ENCODE measurements around the gene MRPL57. TPM values are rescaled to one million over a fixed set of nuclear protein-coding genes. Genes with fewer than 3 reads are reported as not detected.
"Not testable (repeated sequence)": the region's sequence is repeated elsewhere in the genome, so short reads cannot be mapped to it uniquely, and the experiment has no call there.

The MRPL57 gene
- polyA plus RNA-seq (2012; ENCODE audit: missing spikeins), result 11.8 TPM

DNA sequence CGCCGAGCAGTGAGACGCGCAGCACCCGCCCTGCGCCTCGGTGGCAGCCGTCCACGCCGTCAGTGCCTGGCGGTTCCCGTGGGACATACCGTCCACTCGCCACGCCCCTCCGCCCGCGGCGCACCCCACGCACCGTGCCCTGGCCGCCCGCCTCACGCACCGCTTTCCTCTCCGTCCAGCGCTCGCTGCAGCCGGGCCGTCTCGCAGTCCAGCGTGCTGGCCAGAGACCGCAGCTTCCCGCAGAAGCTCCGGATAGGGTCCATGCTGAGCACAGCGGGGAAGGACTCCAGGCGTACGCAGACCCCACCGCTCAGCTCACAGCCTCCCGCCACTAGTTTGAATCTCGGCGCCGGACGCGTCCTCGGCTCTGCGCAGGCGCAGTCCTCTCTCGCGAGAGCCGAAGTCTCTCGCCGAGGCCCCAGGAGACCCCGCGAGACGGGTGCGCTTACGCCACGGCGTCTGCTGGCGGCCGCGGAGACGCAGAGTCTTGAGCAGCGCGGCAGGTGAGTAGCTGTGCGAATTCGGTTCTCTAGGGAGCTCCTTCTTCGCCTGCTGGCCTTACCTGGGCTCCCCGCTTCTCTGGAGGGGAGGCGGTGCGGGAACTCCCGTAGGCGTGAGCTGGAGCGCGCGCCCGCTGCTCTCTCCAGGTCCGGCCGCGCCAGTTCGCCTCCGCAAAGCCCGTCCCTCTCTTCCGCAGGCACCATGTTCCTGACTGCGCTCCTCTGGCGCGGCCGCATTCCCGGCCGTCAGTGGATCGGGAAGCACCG is at the start of gene MRPL57, which contains the start of gene SKA3:
MRPL57 (plus strand) TSS at position 444 of the 767 bp plus-strand sequence; CDS start at position 703, 259 bp downstream.
SKA3 (minus strand) TSS at position 338 of the 767 bp plus-strand sequence; CDS start at position 263, 75 bp downstream.
- TF ChIP-seq POLR2AphosphoS5 (IDR thresholded peaks at IDR 0.05; ENCODE audit: low read depth, low read length) (peak; percentile 98), TAF1 (IDR thresholded peaks at IDR 0.05; ENCODE audit: borderline replicate concordance, low read depth, low read length) (peak; percentile 90), POLR2A (IDR thresholded peaks at IDR 0.05; ENCODE audit: low read depth, low read length) (peak; percentile 98)
- DNase-seq (ENCODE audit: insufficient read length) (peak; percentile 86), FAIRE-seq (peak; percentile 96)

DNA sequence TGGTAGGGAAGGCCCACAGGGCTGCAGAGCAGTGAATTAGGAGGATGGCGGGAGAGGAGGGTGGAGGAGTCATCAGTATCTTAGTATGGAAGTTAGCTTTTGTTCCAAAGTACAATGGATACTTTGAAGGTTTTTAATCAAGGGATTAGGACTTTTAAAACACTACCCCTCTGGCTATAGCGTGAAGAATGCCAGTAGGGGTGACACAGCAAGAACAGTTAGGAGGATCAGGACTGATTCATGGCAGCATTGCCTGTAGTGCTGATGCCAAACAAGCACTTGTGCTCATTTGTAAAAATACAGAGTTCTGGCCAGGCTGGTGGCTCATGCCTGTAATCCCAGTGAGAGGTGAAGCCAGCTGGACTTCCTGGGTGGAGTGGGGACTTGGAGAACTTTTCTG is 46.3 kb upstream of the MRPL57 start:
- FAIRE-seq (no peak), DNase-seq (ENCODE audit: insufficient read length) (no peak)

DNA sequence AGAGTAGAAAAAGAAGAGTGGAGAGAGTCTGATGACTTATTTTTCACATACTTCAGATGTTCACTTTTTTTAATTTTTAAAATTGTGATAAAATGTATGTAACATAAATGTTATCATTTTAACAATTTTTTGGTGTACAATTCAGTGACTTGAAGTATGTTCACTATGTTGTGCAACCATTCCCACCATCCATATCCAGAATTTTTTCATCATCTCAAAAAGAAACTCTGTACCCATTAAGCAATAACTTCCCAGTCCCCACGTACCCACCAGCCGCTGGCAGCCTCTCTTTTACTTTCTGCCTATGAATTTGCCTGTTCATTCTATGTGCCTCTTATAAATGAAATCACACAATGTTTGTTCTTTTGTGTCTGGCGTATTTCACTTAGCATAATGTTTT is 43.4 kb upstream of the MRPL57 start:
- DNase-seq (ENCODE audit: insufficient read length) (no peak), FAIRE-seq (no peak)
- no peak for TF ChIP-seq TAF1 (IDR thresholded peaks at IDR 0.05; ENCODE audit: borderline replicate concordance, low read depth, low read length)
- no peak for TF ChIP-seq POLR2A (IDR thresholded peaks at IDR 0.05; ENCODE audit: low read depth, low read length)
- no peak for TF ChIP-seq POLR2AphosphoS5 (IDR thresholded peaks at IDR 0.05; ENCODE audit: low read depth, low read length)

More for the DNA sequence above, 46.3 kb upstream of the MRPL57 start:
- TF ChIP-seq TAF1 (IDR thresholded peaks at IDR 0.05; ENCODE audit: borderline replicate concordance, low read depth, low read length) (no peak), POLR2A (IDR thresholded peaks at IDR 0.05; ENCODE audit: low read depth, low read length) (no peak), POLR2AphosphoS5 (IDR thresholded peaks at IDR 0.05; ENCODE audit: low read depth, low read length) (no peak)

- DNase-seq (ENCODE audit: insufficient read length) (no peak), FAIRE-seq (no peak)
- no peak for TF ChIP-seq POLR2AphosphoS5 (IDR thresholded peaks at IDR 0.05; ENCODE audit: low read depth, low read length)
- TF ChIP-seq TAF1 (IDR thresholded peaks at IDR 0.05; ENCODE audit: borderline replicate concordance, low read depth, low read length), result no peak
- no peak for TF ChIP-seq POLR2A (IDR thresholded peaks at IDR 0.05; ENCODE audit: low read depth, low read length)
These were observed 42.0 kb upstream of the MRPL57 start for GRCh38 chr13:21134475-21134874.

DNA sequence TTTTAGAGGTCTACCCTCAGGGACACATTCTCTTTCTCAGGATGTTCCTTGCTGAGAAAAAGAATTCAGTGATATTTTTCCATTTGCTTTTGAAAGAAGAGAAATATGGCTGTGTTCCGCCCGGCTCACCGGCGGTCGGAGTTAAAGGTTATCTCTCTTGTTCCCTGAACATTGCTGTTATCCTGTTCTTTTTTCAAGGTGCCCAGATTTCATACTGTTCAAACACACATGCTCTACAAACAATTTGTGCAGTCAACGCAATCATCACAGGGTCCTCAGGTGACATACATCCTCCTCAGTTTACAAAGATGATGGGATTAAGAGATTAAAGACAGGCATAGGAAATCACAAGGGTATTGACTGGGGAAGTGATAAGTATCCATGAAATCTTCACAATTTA is 40.6 kb upstream of the MRPL57 start:
- not testable (repeated sequence) for FAIRE-seq

DNA sequence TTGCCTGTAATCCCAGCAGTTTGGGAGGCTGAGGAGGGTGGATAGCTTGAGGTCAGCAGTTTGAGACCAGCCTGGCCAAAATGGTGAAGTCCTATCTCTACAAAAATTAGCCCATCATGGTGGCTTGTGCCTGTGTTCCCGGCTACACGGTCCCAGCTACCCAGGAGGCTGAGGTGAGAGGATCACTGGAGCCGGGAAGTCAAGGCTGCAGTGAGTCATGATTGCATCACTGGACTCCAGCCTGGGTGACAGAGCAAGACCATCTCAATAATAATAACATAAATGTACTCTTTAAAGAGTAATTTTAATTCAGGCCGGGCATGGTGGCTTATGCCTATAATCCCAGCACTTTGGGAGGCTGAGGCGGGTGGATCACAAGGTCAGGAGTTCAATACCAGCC is 38.8 kb upstream of the MRPL57 start:
- TF ChIP-seq POLR2AphosphoS5 (IDR thresholded peaks at IDR 0.05; ENCODE audit: low read depth, low read length) (no peak), POLR2A (IDR thresholded peaks at IDR 0.05; ENCODE audit: low read depth, low read length) (no peak), TAF1 (IDR thresholded peaks at IDR 0.05; ENCODE audit: borderline replicate concordance, low read depth, low read length) (no peak)
- FAIRE-seq, result no peak
- DNase-seq (ENCODE audit: insufficient read length), result no peak

More for the DNA sequence above, 40.6 kb upstream of the MRPL57 start:
- DNase-seq (ENCODE audit: insufficient read length), result not testable (repeated sequence)

GRCh38 chr13:21138561-21138960 is 37.9 kb upstream of the MRPL57 start:
- DNase-seq (ENCODE audit: insufficient read length), result no peak
- TF ChIP-seq POLR2AphosphoS5 (IDR thresholded peaks at IDR 0.05; ENCODE audit: low read depth, low read length) (no peak), TAF1 (IDR thresholded peaks at IDR 0.05; ENCODE audit: borderline replicate concordance, low read depth, low read length) (no peak), POLR2A (IDR thresholded peaks at IDR 0.05; ENCODE audit: low read depth, low read length) (no peak)
- FAIRE-seq, result no peak

DNA sequence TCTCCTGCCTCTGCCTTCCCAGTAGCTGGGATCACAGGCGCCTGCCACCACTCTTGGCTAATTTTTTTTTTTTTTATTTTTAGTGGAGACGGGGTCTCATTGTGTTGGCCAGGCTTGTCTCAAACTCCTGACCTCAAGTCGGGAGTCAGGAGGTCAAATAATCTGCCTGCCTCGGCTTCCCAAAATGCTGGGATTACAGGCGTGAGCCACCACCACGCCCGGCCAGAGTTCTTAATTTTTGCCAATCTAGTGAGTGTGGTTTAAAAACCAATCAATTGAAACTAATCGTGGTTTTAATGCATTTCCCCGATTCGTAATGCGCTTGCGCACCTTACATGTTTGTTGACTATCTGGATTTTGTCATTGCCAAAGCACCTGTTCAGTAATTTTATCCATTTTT is 37.1 kb upstream of the MRPL57 start:
- no peak for TF ChIP-seq POLR2A (IDR thresholded peaks at IDR 0.05; ENCODE audit: low read depth, low read length)
- no peak for TF ChIP-seq TAF1 (IDR thresholded peaks at IDR 0.05; ENCODE audit: borderline replicate concordance, low read depth, low read length)
- no peak for TF ChIP-seq POLR2AphosphoS5 (IDR thresholded peaks at IDR 0.05; ENCODE audit: low read depth, low read length)
- FAIRE-seq, result no peak
- no peak for DNase-seq (ENCODE audit: insufficient read length)

DNA sequence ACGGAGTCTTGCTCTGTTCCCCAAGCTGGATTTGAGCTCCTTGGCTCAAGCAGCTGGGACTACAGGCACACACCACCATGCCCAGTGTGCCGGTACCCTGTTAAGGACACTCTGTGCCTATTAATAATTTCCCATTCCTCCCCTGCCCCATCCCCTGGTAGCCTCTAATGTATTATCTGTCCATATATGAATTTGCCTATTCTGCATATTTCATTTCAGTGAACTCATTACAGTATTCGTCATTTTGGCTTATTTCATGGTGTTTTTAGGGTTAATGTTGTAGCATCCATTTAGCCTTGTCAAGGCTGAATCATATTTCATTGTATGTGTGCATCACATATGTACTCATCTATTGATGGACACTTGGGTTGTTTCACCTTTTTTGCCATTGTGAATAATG is 33.7 kb upstream of the MRPL57 start:
- DNase-seq (ENCODE audit: insufficient read length) (no peak), FAIRE-seq (no peak)
- TF ChIP-seq TAF1 (IDR thresholded peaks at IDR 0.05; ENCODE audit: borderline replicate concordance, low read depth, low read length) (no peak), POLR2A (IDR thresholded peaks at IDR 0.05; ENCODE audit: low read depth, low read length) (no peak), POLR2AphosphoS5 (IDR thresholded peaks at IDR 0.05; ENCODE audit: low read depth, low read length) (no peak)

GRCh38 chr13:21147827-21148226 is 28.6 kb upstream of the MRPL57 start:
- DNase-seq (ENCODE audit: insufficient read length) (no peak), FAIRE-seq (no peak)
- TF ChIP-seq POLR2AphosphoS5 (IDR thresholded peaks at IDR 0.05; ENCODE audit: low read depth, low read length) (peak; percentile 91), POLR2A (IDR thresholded peaks at IDR 0.05; ENCODE audit: low read depth, low read length) (peak; percentile 65), TAF1 (IDR thresholded peaks at IDR 0.05; ENCODE audit: borderline replicate concordance, low read depth, low read length) (no peak)

DNA sequence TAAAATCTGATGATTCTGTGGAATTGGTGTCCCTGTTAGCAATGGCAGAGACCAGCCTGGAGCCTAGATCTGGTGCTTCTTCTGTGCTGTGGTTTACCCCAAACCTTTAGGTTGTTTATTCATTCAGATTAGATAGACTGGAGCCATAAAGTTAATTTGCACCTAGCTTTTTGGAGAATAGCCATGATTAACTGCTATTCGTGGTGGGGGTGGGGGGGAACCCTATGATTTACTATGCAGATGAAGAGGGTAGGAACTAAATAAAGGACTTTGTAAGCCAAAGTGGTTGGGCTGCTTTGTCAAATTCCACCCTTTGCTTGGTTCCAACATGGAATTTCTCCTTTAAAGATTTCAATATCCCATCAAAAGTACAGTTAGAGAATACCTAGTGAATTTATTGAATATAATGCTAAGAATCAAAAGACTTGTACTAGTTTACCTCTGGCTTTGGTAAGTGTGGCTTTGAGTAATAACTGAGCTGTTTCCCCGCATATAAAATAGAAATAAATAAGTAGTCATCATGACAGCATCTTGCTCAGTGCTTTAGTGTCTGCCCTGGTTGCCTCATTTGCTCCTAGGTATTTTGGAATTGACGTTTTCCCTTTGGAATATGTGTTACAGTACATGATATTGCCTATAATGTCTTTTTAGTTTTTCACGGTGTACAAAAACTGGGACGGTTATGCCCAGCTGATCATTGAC is 27.8 kb upstream of the MRPL57 start:
- TF ChIP-seq POLR2AphosphoS5 (IDR thresholded peaks at IDR 0.05; ENCODE audit: low read depth, low read length) (no peak), TAF1 (IDR thresholded peaks at IDR 0.05; ENCODE audit: borderline replicate concordance, low read depth, low read length) (no peak), POLR2A (IDR thresholded peaks at IDR 0.05; ENCODE audit: low read depth, low read length) (peak; percentile 19; the same call in 1 of the 2 replicates)
- DNase-seq (ENCODE audit: insufficient read length) (no peak), FAIRE-seq (no peak)

DNA sequence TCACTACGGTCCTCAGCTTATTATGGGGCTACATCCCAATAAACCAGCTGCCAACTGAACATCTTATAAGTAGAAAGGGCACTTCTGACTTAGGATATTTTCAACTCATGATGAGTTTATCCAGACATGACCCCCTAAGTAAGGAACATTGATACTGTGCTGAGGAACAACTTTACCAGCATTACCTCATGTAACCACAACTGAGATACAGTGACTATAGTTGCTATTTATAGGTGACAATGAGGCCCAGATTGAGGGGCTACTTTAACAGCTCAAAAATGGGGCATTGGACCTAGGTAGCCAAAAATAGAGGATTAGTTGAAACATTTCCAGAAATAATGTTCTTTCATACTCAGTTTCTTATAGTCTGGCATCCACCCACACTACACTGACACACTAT is 26.9 kb upstream of the MRPL57 start:
- no peak for FAIRE-seq
- DNase-seq (ENCODE audit: insufficient read length), result no peak
- no peak for TF ChIP-seq POLR2A (IDR thresholded peaks at IDR 0.05; ENCODE audit: low read depth, low read length)
- no peak for TF ChIP-seq POLR2AphosphoS5 (IDR thresholded peaks at IDR 0.05; ENCODE audit: low read depth, low read length)
- no peak for TF ChIP-seq TAF1 (IDR thresholded peaks at IDR 0.05; ENCODE audit: borderline replicate concordance, low read depth, low read length)

All from GM12892 (cell line).